Nephron (organoid): ENCODE data around the gene SLC25A53.

Source experiments
- H3K27ac Mint-ChIP-seq, 3 experiments: 2 replicates each; pipeline ENCODE4 v1.8.0; 2020; ENCODE audit warnings: mixed read lengths in 3 of 3, mild to moderate bottlenecking in 2 of 3, moderate library complexity in 1 of 3
- H3K27me3 Mint-ChIP-seq: 2 replicates; pipeline ENCODE4 v1.8.0; 2021; ENCODE audit warnings: low read depth, mild to moderate bottlenecking, moderate library complexity, mixed read lengths
- H3K36me3 Mint-ChIP-seq: 2 replicates; pipeline ENCODE4 v1.8.0; 2020; ENCODE audit warnings: low read depth, mixed read lengths
- H3K4me1 Mint-ChIP-seq: 2 replicates; pipeline ENCODE4 v1.8.0; 2020; ENCODE audit warnings: mixed read lengths
- H3K4me3 Mint-ChIP-seq, 3 experiments: 2 replicates each; pipeline ENCODE4 v1.8.0; 2020; ENCODE audit warnings: mild to moderate bottlenecking in 3 of 3, mixed read lengths in 3 of 3, moderate library complexity in 2 of 3
- H3K9me3 Mint-ChIP-seq: 2 replicates; pipeline ENCODE4 v1.8.0; 2020; ENCODE audit warnings: mixed read lengths
- CTCF ChIP-seq, 3 experiments: fragments of 200-600 bp; sonication (generic); IDR thresholded peaks; one replicate each; pipeline ENCODE4 v1.5.0; 2021; ENCODE audit warnings: antibody characterized with exemption in 3 of 3; ENCODE audit not compliant: unreplicated experiment in 3 of 3

The SLC25A53 gene

GRCh38 chrX:104168127-104168526, 11.3 kb upstream of the SLC25A53 start:
- H3K4me1 Mint-ChIP-seq: peaks cover 18% of the 10 kb centered on the region
- H3K27ac Mint-ChIP-seq: peak overlapping the region; percentile 24 to 86 (median 58)
- TF ChIP-seq CTCF (IDR thresholded peaks at IDR 0.05; ENCODE audit: unreplicated experiment in 3 of 3): no peak
- peak overlapping the region; percentile 82 to 87 (median 85) for H3K4me3 Mint-ChIP-seq
- no peaks in the 10 kb centered on the region for H3K27me3 Mint-ChIP-seq
- H3K9me3 Mint-ChIP-seq: no peaks in the 10 kb centered on the region
- H3K36me3 Mint-ChIP-seq: peaks cover 8% of the 10 kb centered on the region

- H3K4me3 Mint-ChIP-seq: peak overlapping the region; percentile 82 to 87 (median 85)
- peaks cover 8% of the 10 kb centered on the region for H3K36me3 Mint-ChIP-seq
- no peaks in the 10 kb centered on the region for H3K9me3 Mint-ChIP-seq
- no peaks in the 10 kb centered on the region for H3K27me3 Mint-ChIP-seq
- peaks cover 18% of the 10 kb centered on the region for H3K4me1 Mint-ChIP-seq
- peak overlapping the region; percentile 24 to 86 (median 58) for H3K27ac Mint-ChIP-seq
- TF ChIP-seq CTCF (IDR thresholded peaks at IDR 0.05; ENCODE audit: unreplicated experiment in 3 of 3): no peak
Observed at GRCh38 chrX:104166735-104167436, 10.1 kb upstream of the SLC25A53 start.

GRCh38 chrX:104165894-104166734, 9.3 kb upstream of the SLC25A53 start, which contains the start of gene FAM199X:
Gene FAM199X (plus strand): TSS chrX:104166453. CDS start chrX:104166786, 333 bp downstream.
- Mint-ChIP-seq H3K36me3 (peaks cover 8% of the 10 kb centered on the region), H3K4me1 (peaks cover 18% of the 10 kb centered on the region), H3K9me3 (no peaks in the 10 kb centered on the region), H3K27me3 (no peaks in the 10 kb centered on the region), H3K27ac (peak within 1 kb of the TSS; percentile 33 to 91 (median 79)), H3K4me3 (peak within 1 kb of the TSS; percentile 82 to 88 (median 85))
- TF ChIP-seq CTCF (IDR thresholded peaks at IDR 0.05; ENCODE audit: unreplicated experiment in 3 of 3): peak; percentile 70 to 77 (median 75)

- Mint-ChIP-seq H3K4me1 (no peaks in the 10 kb centered on the region), H3K27me3 (no peaks in the 10 kb centered on the region), H3K36me3 (no peaks in the 10 kb centered on the region)
Observed at GRCh38 chrX:104151037-104151436, 5.8 kb downstream of the SLC25A53 start.

GRCh38 chrX:104141087-104141760, 15.6 kb downstream of the SLC25A53 start:
- no peaks in the 10 kb centered on the region for H3K27me3 Mint-ChIP-seq
- no peaks in the 10 kb centered on the region for H3K4me1 Mint-ChIP-seq
- no peaks in the 10 kb centered on the region for H3K9me3 Mint-ChIP-seq
- H3K36me3 Mint-ChIP-seq: peaks cover 4% of the 10 kb centered on the region
- H3K27ac Mint-ChIP-seq: no peak overlapping the region
- TF ChIP-seq CTCF (IDR thresholded peaks at IDR 0.05; ENCODE audit: unreplicated experiment in 3 of 3): no peak
- no peak overlapping the region for H3K4me3 Mint-ChIP-seq

More at GRCh38 chrX:104151037-104151436, 5.8 kb downstream of the SLC25A53 start:
- H3K27ac Mint-ChIP-seq: no peak overlapping the region
- H3K9me3 Mint-ChIP-seq: peaks cover 4% of the 10 kb centered on the region
- no peak overlapping the region for H3K4me3 Mint-ChIP-seq
- TF ChIP-seq CTCF (IDR thresholded peaks at IDR 0.05; ENCODE audit: unreplicated experiment in 3 of 3): no peak
